Inferior parietal cortex (tissue), 1 donor: ENCODE results near the gene ZNF610.

Experiments used
- DNase-seq: peaks from one replicate; pipeline ENCODE4 v3.0.0-alpha.2; 2016; ENCODE audit errors: extremely low spot score

The ZNF610 gene

DNA sequence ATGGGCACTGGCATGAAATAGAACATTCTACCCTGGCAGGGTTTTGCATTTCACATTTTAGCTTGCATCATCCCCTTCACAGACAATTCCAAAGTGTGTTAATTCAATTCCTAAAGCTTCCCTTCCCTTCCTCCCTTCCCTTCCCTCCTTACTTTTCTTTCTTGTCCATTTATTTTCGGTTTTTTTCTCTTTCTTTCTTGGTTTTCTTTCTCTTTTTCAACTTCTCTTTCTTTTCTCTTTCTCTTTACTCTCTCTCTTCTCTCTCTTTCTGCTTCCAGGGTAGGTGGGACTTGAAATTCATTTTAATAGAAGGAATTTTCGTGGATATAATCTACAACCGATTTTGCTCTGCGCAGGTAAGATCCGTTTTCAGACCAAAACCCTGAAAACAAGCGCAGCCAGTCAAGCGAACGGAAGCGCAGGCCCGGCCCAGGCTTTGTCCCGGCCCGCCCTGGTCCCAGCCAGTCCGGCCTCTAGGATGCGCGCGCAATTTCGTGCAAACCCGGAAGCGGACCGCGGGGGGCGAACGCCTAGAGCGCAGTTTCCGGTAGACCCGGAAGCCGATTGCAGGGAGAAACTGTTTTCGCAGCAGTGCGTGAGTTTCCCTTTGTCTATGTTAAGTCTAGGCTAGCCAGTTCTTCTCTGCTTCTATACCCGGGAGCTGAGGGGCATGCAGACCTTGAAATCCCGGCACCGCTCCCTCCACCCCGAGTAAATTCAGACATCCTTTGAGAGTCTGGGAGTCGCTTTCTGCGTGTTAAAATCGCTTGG is 61.5 kb downstream of the ZNF610 start, which contains the start of gene ZNF528:
TSS of gene ZNF528 (plus strand) at position 540 of the 771 bp plus-strand sequence. CDS start 4,165 bp downstream, outside the sequence.
- peak; percentile 94 for DNase-seq

DNA sequence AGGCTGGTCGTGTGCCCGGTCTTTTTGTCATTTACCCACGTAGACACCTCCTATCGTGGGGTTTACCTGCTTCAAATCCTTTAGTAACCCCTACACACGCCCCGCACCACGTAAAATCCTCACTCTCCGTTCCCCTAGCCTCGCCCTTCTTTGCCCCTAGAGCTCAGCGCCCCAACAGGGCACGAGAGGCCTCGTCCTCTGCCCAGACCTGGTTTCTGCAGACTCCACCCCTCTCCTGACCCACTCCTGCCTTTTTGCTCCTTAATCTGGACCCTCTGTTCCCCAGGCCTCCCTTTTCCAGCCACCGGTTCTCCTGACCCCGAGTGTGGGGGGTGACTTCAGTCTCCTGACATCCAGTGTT is 62.0 kb downstream of the ZNF610 start:
- DNase-seq = peak; percentile 1

GRCh38 chr19:52410276-52410675 is 74.2 kb downstream of the ZNF610 start:
- no peak for DNase-seq

DNA sequence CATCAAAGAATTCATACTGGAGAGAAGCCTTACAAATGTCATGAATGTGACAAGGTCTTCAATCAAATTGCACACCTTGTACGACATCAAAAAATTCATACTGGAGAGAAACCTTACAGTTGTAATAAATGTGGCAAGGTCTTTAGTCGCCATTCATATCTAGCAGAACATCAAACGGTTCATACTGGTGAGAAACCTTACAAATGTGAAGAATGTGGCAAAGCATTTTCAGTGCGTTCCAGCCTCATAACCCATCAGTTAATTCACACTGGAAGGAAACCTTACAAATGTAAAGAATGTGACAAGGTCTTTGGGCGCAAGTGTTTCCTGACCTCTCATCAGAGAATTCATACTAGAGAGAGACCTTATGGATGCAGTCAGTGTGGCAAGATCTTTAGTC is 79.7 kb downstream of the ZNF610 start:
- DNase-seq = no peak
